GM18907 (cell line): Measurements from ENCODE around the gene SIL1.

ENCODE experiments used
- ATAC-seq: cut with Tn5 transposase; IDR thresholded peaks from one replicate; pipeline ENCODE4 v1.9.1; 2021; ENCODE audit warnings: mild to moderate bottlenecking, moderate library complexity; ENCODE audit not compliant: unreplicated experiment

SIL1 gene

DNA sequence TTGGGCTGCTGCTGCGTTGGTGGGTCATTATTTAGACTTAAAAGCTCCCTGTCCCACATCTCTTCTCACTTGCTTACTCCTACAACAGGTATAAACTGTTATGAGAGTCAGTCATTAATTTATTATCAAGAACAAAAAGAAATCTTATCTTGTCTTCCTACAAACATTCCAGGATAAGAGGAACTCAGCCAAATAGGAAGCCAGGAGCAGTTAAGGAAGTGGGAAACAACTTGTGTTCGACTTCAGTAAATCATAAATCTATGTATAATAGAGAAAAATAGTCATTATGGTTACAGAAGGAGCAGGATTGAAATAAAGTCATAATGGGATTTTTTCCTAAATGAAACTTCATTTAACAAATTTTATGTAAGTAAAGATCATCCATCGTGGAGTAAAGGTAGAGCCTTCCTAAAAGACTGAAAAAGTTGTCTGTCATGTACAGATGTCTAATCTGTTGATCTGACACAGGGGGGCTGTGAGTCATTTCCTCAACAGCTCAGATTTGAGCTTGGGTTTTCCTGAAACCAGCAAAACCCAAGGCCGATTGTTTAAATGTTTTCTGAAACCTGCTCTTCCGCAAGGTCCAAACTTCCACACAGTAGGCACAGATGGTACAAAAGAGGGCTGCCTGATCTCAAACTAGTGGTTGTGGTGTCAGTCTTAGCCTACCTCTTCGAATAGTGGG is 297.7 kb downstream of the SIL1 start:
- ATAC-seq, result no peak

DNA sequence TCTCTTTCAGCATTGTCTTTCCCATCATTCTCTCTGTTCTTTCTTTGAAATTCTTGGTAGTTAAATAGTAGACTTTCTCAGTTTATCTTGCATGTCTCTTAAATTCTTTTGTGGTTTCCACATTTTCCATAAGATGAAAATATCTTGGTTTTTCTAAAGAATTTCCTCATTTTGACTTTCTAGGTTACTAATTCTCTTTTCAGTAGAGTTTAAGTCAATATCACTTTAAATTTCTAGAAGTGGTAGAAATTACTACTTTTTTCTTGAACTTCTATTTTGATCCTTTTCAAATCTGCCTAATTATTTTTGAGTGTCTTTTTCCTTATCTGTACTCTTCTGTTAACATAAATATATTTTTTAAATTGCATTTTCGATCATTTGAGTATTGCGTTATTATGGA is 299.4 kb downstream of the SIL1 start:
- ATAC-seq, result no peak

DNA sequence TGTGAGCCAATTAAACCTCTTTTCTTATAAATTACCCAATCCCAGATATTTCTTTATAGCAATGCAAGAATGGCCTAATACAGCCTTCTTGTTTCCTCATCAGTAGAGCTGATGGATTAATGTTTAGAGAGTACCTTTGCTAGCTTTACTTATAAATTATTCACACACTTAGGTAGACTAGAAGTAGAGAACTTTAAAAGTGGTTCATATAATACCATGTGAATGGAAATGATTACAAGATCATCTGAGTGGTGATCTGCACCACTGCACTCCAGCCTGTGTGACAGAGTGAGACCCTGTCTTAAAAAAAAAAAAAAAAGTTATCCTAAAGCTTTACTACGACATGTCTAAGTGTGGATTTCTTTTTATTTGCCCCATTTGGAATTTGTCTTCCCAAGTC is 299.9 kb downstream of the SIL1 start:
- no peak for ATAC-seq
